Pulmonary artery endothelial cell (primary cell): Measurements from ENCODE around the gene KRTAP5-6. TPM values are rescaled to one million over a fixed set of nuclear protein-coding genes. Genes with fewer than 3 reads are reported as not detected.
"Not testable (repeated sequence)": the region's sequence is repeated elsewhere in the genome, so short reads cannot be mapped to it uniquely, and the experiment has no call there.

Experiments
- DNase-seq: peaks from one replicate; pipeline ENCODE4 v3.0.0-alpha.2; 2011; ENCODE audit warnings: low read depth, low spot score
- total RNA-seq: library from RNA; depleted of rRNA; stranded (reverse); fragments of >200 nt; gene quantifications from 2 replicates; pipeline ENCODE4 v1.2.3, GENCODE V29; 2014

Gene KRTAP5-6
- total RNA-seq, 1 donor from 2014 or later: not detected

DNA sequence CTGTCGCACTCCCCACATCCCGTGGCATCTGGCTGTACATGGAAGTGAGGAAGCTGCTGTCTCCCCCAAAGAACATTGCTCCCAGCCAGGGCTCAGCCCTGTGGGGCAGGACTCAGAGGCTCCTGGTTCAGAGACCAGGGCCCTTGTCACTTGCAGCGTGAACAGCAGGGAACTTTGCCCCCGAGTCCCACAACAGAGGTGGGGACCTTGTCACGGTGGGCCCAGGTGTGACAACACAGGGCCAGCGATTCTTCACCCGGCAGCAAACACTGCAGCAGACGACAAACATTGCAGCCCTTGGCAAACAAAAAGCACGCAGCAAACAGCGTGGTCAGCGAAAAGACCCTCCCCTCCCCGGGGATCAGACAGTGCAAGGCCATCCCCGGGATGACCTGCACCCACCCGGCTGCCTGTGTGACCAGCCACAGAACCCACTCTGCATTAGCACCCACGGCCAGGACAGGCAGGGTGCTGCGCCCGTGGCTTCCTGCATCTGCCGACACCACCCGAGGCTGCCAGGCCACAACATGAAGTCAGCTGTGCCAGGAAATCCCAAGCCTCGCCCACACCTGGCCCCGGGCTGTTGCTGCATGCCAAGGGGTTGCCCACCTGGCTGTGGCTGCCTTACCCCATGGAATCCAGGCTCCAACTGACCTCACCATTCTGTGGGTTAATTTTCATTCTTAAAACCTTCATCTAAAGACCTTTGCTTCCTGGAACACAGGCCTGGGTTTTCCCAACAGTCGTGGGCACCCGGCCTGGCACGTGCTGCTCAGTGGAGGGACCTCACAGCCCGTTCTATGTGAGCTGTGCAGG, 35.3 kb upstream of the KRTAP5-6 start:
- DNase-seq: not testable (repeated sequence)

DNA sequence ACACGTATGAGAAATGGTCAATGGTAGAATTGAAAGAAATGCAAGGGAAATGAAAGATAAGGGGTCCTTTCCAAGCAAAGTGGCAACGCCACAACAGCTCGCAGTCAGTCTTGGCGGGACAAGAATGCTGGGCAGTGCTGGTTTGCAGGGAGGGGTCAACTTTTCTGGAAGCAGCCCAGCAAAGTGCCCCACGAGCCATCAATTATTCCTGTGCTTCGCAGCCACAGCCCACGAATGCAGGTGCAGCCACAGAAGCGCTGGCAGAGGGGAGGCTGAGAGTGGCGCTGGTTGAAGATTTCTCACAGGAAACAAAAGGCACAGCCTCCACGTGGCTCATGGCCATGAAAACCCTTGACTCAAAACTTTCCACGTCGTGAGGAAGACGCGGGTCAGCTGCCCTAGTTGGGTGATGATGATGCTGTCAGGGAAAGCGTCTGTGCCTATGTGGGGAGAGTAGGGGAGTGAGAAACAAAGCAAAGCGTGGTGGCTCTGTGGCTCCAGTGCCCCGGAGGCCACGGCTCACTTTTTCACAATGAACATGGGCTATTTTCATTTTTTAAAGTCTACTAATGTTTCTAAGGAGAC, 34.2 kb upstream of the KRTAP5-6 start:
- DNase-seq: not testable (repeated sequence)

DNA sequence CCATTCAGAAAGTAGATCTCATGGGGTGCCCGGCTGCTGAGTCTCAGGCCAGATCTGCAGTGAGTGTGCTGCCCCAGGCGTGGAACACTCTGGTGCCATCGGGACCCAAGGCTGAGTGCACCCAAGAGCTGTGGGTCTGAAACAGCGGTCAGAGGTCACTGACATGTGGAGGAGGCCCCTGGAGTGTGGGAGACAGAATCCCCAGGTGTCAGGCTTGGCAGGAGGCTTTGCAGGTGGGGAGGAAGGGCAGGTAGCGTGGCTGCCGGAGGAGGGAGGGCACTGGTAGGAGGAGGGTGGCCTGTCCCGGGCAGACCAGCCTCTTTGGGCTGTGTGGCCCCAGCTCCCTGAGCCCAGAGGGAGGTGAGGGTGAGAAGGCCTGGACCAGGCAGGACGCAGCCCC, 31.7 kb upstream of the KRTAP5-6 start:
- DNase-seq: no peak

DNA sequence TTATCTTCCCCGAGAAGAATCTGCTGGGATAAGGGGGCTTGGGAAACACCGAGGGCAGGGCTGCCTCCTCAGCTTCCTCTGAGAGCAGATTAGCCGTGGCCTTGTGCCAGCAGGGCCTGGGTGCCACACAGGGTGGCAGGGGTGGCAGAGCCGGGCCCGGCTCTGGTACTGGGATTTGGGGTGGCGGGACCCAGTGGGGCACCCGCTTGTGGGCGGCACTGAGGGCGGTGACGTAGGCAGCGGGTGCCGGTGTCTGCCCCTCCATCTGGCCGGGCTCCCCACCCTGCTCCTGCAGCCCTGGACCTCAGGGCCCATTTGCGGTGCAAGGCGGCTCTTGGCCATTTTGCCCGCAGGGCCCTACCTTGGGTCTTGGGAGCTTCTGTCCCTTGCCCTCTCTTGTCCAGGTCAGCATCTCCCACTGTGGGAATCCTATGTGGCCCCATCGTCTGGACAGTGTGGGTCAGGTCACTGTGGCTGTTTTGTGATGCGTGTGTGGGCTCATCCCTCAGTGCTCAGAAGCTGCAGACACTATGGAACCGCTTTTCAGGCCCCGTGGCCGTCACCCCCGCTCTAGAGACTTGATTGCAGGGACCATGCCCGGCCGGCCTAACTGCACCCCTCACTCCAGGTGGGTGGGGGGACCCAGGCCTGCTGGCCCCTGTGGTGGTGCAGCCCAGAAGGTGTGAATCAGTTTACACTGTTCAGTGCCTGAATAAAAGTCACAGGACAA, 29.7 kb upstream of the KRTAP5-6 start:
- DNase-seq: no peak

DNA sequence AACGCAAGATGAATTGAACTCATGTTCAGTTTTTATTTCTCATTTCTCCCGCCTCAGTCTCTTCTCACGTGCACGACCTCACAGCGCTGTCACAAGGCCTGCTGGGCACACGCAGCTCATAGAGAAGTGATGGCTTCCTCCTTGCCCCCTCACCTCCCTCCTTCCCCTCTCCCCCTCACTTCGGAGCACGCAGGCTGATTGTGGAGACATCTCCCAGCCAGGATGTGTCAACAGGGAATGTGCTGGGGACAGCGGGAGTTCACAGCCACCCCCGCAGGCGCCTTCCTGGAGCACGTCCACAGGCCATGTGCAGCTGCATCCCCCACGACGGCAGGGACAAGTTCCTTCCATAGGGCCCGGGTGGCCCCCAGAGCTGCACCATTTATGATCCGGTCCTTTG, 29.1 kb upstream of the KRTAP5-6 start:
- DNase-seq: no peak

DNA sequence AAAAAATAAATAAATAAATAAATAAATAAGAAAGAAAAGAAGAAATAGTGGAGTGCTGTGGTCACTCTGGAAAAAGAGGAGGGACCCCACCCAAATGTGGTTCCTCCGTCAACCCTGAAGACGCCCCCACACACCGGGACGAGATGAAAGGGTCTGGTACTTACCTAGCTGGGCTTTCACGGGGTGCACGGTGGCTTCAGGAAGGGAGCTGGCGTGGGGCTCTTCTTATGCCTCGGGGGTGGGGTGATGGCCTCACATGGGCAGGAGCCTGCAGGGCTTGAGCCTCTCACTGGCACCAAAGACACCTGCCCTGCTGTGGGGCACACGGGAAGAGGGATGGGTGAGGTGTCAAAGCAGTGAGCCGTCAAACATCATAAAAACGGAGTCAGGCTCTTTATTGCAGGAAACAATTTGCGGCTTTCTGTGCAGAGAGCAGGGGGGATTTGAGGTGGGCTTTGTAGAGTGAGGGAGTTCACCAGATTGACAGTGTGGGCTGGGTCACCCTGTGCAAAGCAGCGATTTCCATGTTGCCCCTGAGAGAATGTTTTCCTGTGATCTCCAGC, 28.0 kb upstream of the KRTAP5-6 start:
- DNase-seq: no peak

DNA sequence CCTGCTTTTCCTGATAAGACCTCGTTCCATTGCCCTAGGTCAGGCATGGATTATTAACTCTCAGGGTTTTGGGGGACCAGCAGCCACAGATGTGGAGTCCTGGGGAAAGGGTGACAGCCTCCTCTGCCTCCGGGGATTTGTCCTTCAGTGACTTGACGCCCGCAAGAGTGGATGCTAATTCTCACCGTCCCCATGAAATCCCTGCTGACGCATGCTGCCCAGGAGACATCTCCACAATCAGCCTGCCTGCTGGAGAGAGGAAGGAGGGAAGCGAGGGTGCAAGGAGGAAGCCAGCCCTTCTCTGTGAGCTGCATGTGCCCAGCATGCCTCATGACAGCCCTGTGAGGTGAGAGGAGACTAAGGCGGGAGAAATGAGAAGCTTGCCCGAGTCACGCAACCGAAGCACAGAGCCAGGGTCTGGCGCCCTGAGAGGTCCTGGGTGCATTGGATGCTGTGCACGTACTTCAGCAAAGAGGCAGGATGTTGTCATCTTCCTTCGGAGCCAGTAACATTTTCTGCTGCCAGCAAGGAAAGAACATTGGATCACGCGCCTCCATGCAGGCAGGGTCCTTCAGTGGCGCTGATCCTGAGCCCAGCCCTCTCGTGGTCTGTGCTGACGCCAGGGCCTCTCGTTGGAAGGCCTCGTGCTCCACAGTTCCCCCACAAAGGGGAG, 27.3 kb upstream of the KRTAP5-6 start:
- no peak for DNase-seq

DNA sequence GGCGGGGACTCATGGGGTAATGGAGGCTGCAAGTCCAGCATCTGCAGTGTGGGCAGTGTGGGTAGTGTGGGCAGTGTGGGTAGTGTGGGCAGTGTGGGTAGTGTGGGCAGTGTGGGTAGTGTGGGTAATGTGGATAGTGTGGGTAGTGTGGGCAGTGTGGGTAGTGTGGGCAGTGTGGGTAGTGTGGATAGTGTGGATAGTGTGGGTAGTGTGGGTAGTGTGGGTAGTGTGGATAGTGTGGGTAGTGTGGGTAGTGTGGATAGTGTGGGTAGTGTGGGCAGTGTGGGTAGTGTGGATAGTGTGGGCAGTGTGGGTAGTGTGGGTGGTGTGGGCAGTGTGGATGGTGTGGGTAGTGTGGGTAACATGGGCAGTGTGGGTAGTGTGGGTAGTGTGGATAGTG, 26.5 kb upstream of the KRTAP5-6 start:
- not testable (repeated sequence) for DNase-seq

DNA sequence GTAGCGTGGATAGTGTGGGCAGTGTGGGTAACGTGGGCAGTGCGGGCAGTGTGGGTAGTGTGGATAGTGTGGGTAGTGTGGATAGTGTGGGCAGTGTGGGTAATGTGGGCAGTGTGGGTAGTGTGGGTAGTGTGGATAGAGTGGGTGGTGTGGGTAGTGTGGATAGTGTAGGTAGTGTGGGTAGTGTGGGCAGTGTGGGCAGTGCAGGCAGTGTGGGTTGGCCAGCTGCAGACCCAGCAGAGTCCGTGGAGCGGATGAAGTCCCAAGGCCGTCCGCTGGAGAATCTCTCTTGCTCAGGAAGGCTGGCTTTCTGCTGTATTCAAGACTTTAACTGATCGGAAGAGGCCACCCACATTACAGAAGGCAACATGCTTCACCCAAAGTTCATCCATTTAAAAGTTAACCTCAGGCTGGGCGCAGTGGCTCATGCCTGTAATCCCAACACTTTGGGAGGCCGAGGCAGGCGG, 26.1 kb upstream of the KRTAP5-6 start:
- no peak for DNase-seq

DNA sequence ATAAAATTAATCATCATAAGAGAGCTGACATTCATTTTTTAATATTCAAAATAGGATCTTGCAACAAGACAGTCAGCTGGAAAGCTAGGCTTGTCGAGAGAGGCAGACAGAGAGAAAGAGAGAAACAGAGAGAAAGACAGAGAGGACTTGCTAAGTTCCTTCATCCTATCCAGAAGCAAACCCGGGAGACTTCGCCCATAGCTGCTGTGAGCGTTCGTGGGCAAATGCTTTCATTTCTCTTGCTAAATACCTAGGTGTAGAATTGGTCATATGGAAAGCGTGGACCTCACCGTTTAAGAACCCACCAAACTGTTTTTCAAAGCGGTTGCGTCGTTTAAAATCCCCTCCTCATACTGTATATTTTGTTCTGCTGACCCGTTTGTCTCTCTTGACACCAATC, 25.3 kb upstream of the KRTAP5-6 start:
- no peak for DNase-seq

DNA sequence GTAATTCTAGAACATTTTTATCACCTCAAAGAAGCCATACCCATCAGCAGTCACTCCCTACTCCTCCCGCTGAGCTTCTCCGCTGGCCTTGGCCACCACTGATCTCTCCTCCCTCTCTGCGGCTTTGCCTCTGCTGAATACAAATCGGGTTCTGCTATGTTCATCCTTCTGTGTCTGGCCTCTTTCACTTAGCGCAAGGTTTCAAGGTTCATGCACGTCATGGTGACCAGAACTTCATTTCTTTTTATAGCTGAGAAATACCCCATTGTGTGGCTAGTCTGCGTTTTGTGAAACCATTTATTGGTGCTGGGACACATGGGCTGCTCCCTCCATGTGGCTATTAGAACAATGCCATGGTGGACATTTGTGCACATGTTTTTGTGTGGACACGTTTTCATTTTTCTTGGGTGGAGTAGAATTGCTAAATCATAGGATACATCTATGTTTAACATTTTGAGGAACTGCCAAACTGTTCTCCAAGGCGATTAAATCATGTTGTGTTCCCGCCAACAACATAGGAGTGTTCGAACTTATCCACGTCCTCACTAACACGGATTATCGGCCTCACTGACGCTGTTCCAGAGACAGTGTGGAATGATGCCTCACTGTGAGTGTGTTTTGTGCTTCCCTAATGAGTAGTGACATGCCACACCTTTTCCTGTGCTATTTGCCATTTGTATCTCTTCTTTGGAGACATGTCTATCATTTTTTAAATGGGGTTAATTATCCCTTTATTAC, 24.2 kb upstream of the KRTAP5-6 start:
- no peak for DNase-seq

DNA sequence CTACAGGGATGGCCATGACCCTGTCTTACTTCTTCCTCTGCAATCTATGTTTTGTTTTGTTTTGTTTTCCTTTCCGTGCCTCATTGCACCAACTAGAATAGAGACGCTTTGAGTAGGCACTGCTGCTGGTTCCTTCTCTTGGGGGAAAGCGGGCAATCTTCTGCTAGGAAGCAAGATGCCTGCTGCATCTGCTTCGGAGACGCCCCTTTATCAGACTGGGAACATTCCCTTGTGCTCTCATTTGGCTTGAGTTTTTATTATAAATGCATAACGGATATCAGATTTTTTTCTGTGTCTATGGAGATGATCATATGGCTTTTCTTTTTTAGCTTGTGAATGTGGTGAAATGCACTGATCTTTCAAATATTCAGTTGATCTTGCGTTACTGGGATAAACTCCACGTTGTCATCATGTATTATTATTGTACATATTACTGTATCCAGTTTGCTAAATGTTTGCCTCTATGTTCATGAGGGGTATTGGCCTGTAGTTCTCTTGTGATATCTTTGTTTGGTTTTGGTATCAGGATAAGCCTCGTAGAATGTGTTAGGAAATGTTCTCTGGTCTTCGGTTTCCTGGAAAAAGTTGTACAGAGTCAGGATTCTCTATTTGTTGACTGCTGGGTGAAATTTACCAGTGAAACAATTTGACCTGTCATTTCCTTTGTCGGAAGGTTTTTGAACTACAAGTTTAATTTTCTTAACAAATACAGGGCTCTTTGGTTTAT, 23.4 kb upstream of the KRTAP5-6 start:
- DNase-seq: no peak

DNA sequence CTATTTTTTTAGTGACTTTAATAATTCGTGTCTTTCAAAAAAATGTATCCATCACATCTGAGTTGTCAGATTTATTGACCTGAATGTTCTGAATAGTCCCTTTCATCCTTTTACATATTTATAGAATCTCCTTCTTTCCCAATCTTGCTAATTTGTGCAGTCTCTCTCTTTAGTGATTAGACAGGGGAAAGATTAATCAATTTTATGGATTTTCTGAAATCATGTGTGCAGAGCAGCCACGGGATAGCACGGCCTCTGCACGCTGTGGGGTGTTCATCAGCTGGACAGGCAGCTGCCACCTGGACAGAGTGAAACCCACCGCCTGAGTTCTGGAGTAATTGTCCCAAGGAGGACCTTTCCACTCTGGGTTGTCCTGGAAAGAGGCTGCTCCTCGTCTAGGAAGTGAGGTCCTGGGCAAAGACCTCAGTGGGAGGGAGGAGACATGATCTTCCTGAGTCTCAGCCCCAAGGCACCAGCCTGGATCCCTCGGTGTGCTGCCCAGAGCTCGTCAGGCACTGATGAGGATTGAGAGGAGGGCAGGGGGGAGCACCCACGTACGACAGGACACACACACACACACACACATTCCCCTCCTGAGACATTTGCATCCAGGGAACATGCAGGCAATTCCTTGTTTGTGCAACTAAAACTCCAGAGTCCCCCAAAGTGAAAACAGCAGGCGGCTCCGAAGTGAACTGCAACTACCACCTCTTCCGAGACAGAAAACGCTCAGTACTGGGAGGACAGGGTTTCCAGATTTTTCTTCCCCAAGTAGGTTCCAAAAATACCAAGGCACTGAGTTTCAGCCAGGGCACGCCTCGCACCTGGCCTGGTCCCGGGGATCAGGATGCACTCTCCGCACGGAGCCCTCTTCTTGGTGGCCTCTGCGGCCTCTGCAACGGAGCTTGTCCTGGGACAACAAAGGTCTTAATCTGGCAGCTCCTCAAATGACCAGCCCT, 22.5 kb upstream of the KRTAP5-6 start:
- DNase-seq: no peak

DNA sequence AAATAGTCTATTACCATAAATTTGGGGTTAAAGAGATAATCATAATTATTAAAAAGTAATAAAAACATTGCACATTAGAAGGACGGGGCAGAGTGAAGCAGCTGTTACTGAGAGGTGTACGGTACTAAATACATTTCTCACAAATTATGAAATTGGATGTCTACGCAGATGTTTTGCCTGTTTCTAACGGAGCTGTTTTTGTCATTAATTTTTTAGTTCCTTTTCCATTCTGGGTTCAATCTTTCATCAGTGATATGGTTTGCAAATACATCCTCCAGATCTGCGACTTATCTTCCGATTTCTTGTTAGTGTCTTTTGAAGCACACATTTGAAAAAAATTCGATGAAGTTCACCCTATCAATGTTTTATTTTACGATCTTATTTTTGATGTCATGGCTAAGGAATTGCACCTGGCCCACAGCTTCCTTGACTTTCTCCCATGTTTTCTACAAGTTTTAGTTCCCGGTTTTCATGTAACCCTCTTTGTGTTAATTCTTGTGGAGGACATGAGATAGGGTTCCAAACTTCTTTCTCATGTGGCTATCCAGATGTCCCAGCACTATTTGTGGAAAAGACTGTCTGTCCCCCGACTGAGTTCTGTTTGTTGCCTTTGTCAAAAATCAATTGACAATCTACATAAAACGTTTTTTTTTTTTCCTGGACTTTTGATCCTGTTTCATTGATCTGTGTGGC, 21.3 kb upstream of the KRTAP5-6 start:
- no peak for DNase-seq

DNA sequence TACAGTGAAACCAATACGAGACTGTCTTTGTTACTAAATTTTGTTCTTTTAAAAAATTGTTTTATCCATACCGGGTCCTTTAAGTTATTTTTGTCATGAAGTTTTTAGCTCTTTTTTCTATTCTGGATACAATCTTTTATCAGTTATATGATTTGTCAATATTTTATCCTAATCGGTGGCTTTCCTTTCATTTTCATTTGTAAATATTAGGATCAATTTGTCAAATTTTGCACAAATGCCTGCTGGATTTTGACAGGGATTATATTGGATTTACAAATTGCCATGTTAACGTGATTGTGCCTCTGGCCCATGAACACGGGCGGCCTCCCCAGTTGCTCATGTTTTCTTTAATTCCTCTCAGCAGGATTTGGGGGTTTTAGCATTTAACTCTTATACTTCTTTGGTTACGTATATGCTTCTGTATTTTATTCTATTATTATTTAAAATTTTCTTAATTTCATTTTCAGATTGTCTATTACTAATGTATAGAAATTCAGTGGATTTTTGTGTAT, 20.7 kb upstream of the KRTAP5-6 start:
- no peak for DNase-seq

DNA sequence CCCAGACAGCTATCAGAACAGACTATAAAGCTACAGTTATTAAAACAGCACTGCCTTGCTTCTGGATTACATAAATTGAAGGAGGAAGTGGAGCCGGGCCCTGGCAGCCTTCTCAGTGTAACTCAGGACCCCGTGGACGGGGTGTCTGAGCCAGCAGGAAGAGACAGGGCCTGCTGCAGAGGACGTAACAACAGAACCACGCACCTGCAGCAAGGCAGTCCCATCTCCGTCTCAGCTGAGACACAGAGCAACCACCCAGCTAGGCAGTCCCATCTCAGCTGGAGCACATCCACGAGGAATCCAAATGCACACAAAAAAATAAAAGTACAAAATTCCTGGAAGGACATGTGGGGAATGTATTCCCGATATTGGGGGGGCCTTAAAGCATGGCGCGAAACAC, 17.1 kb upstream of the KRTAP5-6 start:
- DNase-seq: no peak

DNA sequence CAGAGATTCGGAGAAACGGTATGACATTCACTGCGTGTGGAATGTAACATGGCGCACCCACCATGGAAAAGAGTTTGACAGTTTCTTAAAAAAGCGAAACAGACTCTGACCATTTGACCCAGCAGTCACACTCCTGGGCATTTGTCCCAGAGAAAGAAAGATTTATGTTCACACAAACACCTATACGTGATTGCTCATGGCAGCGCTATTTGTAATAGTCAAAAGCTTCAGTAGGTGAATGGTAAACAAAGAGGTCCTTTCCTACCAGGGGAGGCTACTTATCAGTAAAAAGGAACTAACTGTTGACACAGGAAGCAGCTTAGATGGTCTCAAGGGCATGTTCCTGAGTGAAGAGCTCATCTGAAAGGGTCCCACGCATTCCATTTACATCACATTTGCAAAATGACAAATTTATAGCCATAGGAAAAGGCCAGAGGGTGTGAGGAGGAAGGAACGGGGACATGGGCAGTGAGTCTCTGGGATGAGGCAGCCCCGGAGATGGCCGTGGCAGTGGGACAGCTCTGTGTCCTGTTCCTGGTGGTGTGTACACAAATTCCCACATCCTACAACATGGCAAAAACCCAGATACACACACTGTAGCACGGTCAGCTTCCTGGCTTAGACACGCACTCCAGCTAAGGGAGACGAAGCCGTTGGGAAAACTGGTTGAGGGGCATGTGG, 14.6 kb upstream of the KRTAP5-6 start:
- no peak for DNase-seq

DNA sequence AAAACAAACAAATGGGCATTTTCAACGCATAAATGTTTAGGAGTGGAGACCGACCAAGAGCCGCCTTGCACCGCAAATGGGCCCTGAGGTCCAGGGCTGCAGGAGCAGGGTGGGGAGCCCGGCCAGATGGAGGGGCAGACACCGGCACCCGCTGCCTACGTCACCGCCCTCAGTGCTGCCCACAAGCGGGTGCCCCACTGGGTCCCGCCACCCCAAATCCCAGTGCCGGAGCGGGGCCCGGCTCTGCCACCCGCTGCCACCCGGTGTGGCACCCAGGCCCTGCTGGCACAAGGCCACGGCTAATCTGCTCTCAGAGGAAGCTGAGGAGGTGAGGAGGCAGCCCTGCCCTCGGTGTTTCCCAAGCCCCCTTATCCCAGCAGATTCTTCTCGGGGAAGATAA, 13.8 kb upstream of the KRTAP5-6 start:
- not testable (repeated sequence) for DNase-seq
